Measurements from ENCODE around the gene ARSI.

Gene ARSI

GRCh38 chr5:150302301-150303069, at the start of gene ARSI:
TSS of gene ARSI (minus strand) at chr5:150302905. CDS start at chr5:150302373, 532 bp downstream.
- no peak for DNase-seq

- no peak for DNase-seq
Measured at GRCh38 chr5:150350524-150351344, 48.0 kb upstream of the ARSI start.

- no peak for DNase-seq
Measured at GRCh38 chr5:150349681-150350275, 47.1 kb upstream of the ARSI start.

- no peak for DNase-seq
Measured at GRCh38 chr5:150347451-150347850, 44.7 kb upstream of the ARSI start.

- DNase-seq = no peak
Measured at GRCh38 chr5:150347003-150347402, 44.3 kb upstream of the ARSI start.

GRCh38 chr5:150346592-150346991, 43.9 kb upstream of the ARSI start:
- no peak for DNase-seq

GRCh38 chr5:150345716-150346115, 43.0 kb upstream of the ARSI start:
- DNase-seq = no peak

GRCh38 chr5:150343994-150344631, 41.4 kb upstream of the ARSI start:
- no peak for DNase-seq

GRCh38 chr5:150342583-150342982, 39.9 kb upstream of the ARSI start:
- DNase-seq = no peak

GRCh38 chr5:150341989-150342388, 39.3 kb upstream of the ARSI start:
- no peak for DNase-seq

GRCh38 chr5:150341331-150341730, 38.6 kb upstream of the ARSI start:
- DNase-seq = no peak

GRCh38 chr5:150340614-150341255, 38.0 kb upstream of the ARSI start:
- no peak for DNase-seq

GRCh38 chr5:150339841-150340240, 37.1 kb upstream of the ARSI start:
- no peak for DNase-seq

- DNase-seq = no peak
Measured at GRCh38 chr5:150339165-150339564, 36.5 kb upstream of the ARSI start.

GRCh38 chr5:150338546-150338945, 35.8 kb upstream of the ARSI start:
- DNase-seq = no peak

- no peak for DNase-seq
Measured at GRCh38 chr5:150335778-150336177, 33.1 kb upstream of the ARSI start.

- no peak for DNase-seq
Measured at GRCh38 chr5:150333400-150333799, 30.7 kb upstream of the ARSI start.

GRCh38 chr5:150329881-150330876, 27.5 kb upstream of the ARSI start:
- no peak for DNase-seq

- DNase-seq = no peak
Measured at GRCh38 chr5:150329038-150329437, 26.3 kb upstream of the ARSI start.

GRCh38 chr5:150328515-150328914, 25.8 kb upstream of the ARSI start:
- no peak for DNase-seq

- DNase-seq = no peak
Measured at GRCh38 chr5:150327139-150327538, 24.4 kb upstream of the ARSI start.

Measured in cerebellar nuclear complex (tissue), 1 donor.